Lower leg skin (tissue), 4 donors: ENCODE data around the gene CAMK1G. TPM values are rescaled to one million over a fixed set of nuclear protein-coding genes. Genes with fewer than 3 reads are reported as not detected.
A peak's percentile ranks its signal among the peaks of the same experiment; 100 is the strongest.

Experiments used
- DNase-seq, 2 donors: peaks; one replicate each; pipeline ENCODE4 v3.0.0-alpha.2; 2019; ENCODE audit warnings: low spot score in 2 of 2
- H3K4me3 ChIP-seq: fragments of 200-600 bp; sonication (generic); 2 replicates; pipeline ENCODE4 v1.5.1; 2017; ENCODE audit warnings: mild to moderate bottlenecking, low read depth; ENCODE audit not compliant: poor library complexity, severe bottlenecking
- POLR2A ChIP-seq, 2 donors: fragments of 450-650 bp; IDR thresholded peaks; one replicate each; pipeline ENCODE4 v1.6.1; 2016 to 2017; ENCODE audit warnings: antibody characterized with exemption in 2 of 2, mild to moderate bottlenecking in 1 of 2, moderate library complexity in 1 of 2
- WGBS, 2 donors: methylation state at CpG; one replicate each; pipeline ENCODE4 v1.1.5; 2018; 5-methylcytosine and 5-hydroxymethylcytosine counted together
- intact Hi-C: fragments of 100-400 bp; cut with DNase I; formaldehyde crosslinking; loops from one replicate; pipeline ENCODE4 v1.15.0; 2023; ENCODE audit warnings: low total_unique reads
- total RNA-seq, 4 donors: library from RNA; depleted of rRNA; stranded (reverse); fragments of >200 nt; gene quantifications; one replicate each; pipeline ENCODE4 v1.1.0, GENCODE V29; 2016
- TF ChIP-seq, protein P1 (sequence below), 3 donors: fragments of 450-650 bp; IDR thresholded peaks; one replicate each; pipeline ENCODE4 v1.5.1; 2016; ENCODE audit warnings: antibody characterized with exemption in 3 of 3, mild to moderate bottlenecking in 3 of 3, moderate library complexity in 2 of 3

The CAMK1G gene
- total RNA-seq, 4 donors from 2014 or later: 1.8 TPM; not detected in 3

DNA sequence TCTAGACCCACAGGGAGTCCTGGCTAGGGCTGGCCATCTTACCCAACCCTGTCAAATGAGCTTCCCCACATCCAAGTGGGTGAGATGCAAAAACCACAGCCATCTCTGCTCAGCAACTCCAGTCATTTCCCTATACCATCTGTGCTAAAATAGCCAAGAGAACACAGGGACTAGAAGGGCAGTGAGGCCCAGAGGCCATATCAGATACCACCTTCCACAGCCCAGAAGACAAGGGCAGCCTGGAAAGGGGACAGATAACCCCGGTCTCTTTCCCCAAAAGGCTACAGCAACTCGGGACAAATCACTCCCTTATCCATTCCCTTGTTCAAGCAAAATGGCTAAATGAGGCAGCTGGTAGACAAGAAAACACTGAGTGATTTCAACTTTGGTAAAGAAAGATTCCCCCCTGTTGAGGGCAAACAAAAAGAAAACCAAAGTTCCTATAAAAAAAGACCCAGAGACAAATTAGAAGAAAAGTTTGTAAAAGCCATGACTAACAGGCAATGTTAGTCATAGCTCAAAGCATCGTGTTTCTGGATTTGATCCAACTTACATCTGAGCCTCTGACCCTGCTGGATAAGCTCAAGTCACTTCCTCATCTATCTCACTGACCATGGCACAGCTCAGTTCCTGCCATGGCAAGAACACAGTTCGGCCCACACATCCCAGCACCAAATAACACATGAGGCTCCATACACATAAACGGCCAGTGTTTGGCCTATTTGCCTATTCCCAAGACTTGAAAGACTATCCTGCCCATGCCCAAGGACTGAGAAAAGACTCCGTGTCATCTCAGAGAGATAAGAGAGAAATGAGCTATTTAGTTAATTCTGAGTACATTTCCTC lies 65.6 kb downstream of the CAMK1G start:
- no peak for TF ChIP-seq POLR2A (IDR thresholded peaks at IDR 0.05)
- TF ChIP-seq, protein P1, sequence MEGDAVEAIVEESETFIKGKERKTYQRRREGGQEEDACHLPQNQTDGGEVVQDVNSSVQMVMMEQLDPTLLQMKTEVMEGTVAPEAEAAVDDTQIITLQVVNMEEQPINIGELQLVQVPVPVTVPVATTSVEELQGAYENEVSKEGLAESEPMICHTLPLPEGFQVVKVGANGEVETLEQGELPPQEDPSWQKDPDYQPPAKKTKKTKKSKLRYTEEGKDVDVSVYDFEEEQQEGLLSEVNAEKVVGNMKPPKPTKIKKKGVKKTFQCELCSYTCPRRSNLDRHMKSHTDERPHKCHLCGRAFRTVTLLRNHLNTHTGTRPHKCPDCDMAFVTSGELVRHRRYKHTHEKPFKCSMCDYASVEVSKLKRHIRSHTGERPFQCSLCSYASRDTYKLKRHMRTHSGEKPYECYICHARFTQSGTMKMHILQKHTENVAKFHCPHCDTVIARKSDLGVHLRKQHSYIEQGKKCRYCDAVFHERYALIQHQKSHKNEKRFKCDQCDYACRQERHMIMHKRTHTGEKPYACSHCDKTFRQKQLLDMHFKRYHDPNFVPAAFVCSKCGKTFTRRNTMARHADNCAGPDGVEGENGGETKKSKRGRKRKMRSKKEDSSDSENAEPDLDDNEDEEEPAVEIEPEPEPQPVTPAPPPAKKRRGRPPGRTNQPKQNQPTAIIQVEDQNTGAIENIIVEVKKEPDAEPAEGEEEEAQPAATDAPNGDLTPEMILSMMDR (IDR thresholded peaks at IDR 0.05): no peak
- DNase-seq: no peak
- WGBS, 2 donors: 46 to 48% methylated on average over 6 of the region's 6 CpGs
- intact Hi-C loops: no loop called here
- H3K4me3 ChIP-seq: no peak overlapping the region

DNA sequence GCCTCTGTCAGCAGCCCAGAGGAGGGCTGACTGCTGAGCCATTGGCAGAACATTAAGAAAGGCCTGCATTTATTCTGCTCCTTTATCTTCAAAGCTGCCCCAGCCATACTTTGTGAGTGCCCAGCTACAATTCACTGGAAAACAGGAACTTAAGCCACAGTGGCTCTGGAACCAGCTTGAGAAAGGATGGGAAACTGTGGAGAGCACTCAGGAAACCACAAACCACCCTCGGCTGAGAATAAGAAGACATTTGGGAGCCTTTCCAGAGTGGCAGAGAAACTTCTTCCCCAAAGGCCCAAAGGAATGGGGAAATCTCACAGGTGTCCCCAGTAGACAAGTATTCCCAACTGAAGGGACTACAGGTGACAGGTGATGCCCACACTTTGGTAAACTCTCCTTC lies 66.9 kb downstream of the CAMK1G start:
- DNase-seq: no peak
- TF ChIP-seq POLR2A (IDR thresholded peaks at IDR 0.05): no peak
- TF ChIP-seq, protein P1 (IDR thresholded peaks at IDR 0.05): no peak
- intact Hi-C loops: no loop called here
- no peak overlapping the region for H3K4me3 ChIP-seq
- WGBS, 2 donors: 47 to 50% methylated on average over 1 of the region's 1 CpG

DNA sequence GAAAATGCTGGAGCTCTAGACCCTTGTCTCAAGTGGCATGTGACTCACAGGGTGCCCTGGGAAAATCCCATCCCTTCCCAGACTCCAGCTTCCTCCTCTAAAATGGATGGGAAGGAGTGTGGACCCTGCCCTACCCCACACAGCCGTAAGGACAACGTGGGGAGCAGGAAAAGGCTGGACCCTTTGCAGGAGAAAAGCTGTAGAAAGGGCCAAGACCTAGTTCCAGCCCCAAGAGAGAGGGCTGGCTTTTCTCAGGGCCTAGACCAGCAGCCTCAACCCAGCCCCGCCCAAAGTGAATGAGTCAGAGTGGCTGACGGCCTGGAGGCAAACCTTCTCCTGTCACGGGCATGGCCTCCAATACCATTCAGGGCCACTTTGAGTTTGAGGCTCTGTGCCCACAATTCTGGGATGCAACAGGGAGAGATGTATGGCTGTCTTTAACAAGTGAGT lies 67.6 kb downstream of the CAMK1G start:
- no peak for TF ChIP-seq POLR2A (IDR thresholded peaks at IDR 0.05)
- TF ChIP-seq, protein P1 (IDR thresholded peaks at IDR 0.05): no peak
- H3K4me3 ChIP-seq: no peak overlapping the region
- DNase-seq: peak; percentile 80 to 94
- intact Hi-C loops: no loop called here
- WGBS, 2 donors: 0 to 15% methylated on average over 4 to 5 of the region's 5 CpGs

DNA sequence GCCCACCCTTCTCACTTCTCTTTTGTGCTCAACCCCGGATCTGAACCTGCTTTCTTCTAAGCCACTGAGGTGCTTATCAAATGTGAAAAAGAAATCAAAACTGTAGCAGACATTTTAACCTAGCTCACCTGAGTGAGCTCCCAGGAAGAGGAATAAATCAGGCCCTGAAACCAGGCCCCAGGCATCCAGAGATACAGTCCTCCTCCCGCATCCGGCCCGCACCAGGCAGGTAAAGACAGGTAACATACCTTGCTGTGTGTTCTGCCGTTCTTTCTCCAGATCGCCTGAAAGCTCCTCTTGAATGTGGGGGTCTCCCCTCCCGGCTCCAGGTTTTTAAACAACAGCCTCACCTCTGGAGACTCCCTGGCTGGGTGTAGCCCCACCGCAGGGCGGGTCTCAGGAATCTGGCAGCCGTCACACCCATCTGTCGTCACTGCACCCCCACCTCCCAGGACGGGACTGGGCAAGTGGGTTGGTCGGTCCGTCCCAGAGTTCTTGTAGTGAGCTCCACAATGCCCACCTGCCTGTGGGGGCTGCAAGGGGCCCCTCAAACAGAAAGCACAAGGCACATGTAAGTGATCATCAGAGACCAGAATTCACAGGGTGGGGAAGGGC lies 68.7 kb downstream of the CAMK1G start, which contains the start of gene LAMB3:
Gene LAMB3, minus strand, starts transcription at position 305 of the 615 bp plus-strand sequence. CDS start 1,481 bp downstream, outside the sequence.
- intact Hi-C loops: no loop called here
- DNase-seq: peak; percentile 68 to 90
- 50 to 62% methylated on average over 13 of the region's 14 CpGs for WGBS, 2 donors
- TF ChIP-seq, protein P1 (IDR thresholded peaks at IDR 0.05): no peak
- TF ChIP-seq POLR2A (IDR thresholded peaks at IDR 0.05): no peak
- H3K4me3 ChIP-seq: no peak within 1 kb of the TSS

DNA sequence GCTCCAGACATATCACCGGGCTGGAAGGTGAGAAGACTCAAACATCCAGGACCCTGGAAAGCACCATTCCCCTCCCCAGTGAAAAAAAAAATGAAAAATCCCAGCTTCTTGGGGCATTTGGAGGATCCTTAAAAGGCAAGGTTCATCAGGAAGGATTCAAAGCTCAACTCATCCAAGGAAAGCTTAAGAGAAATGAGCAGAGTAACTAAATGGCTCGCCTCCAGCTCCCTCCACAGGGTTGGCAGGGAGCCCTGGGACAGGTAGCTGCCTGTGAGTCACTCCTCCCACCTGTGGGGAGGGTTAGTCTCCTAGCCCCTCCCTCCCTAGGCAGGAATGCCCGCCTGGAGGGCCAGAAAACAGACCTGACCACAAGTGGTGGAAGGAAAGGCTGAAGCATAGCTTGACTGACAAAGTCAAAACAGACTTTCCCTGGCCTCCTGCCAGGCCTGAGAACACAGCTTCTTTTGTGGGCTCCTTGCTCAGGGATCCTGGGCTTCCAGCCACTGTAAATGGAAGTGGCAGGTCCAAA lies 69.4 kb downstream of the CAMK1G start:
- peak; percentile 86 to 94 for DNase-seq
- intact Hi-C loops: no loop called here

More for the DNA sequence above, 69.4 kb downstream of the CAMK1G start:
- 41 to 50% methylated on average over 3 of the region's 3 CpGs for whole genome bisulfite sequencing, 2 donors
- TF ChIP-seq POLR2A (IDR thresholded peaks at IDR 0.05): no peak
- TF ChIP-seq, protein P1 (IDR thresholded peaks at IDR 0.05): no peak
- H3K4me3 ChIP-seq: no peak overlapping the region
